GM19467 (cell line): ENCODE data around the gene ELMOD1.

Experiments used
- ATAC-seq: cut with Tn5 transposase; IDR thresholded peaks from one replicate; pipeline ENCODE4 v1.9.1; 2021; ENCODE audit warnings: mild to moderate bottlenecking, moderate library complexity; ENCODE audit not compliant: unreplicated experiment

Gene ELMOD1

GRCh38 chr11:107631931-107632330, 41.0 kb downstream of the ELMOD1 start:
- no peak for ATAC-seq

- no peak for ATAC-seq
Observed at GRCh38 chr11:107646783-107647182, 55.8 kb downstream of the ELMOD1 start.

- no peak for ATAC-seq
Observed at GRCh38 chr11:107648242-107648641, 57.3 kb downstream of the ELMOD1 start.

- no peak for ATAC-seq
Observed at GRCh38 chr11:107651672-107652071, 60.7 kb downstream of the ELMOD1 start.

- no peak for ATAC-seq
Observed at GRCh38 chr11:107653076-107653475, 62.1 kb downstream of the ELMOD1 start.

GRCh38 chr11:107655602-107656001, 64.7 kb downstream of the ELMOD1 start:
- no peak for ATAC-seq

- no peak for ATAC-seq
Observed at GRCh38 chr11:107659310-107659709, 68.4 kb downstream of the ELMOD1 start.

- no peak for ATAC-seq
Observed at GRCh38 chr11:107660066-107660465, 69.1 kb downstream of the ELMOD1 start.

- ATAC-seq, result no peak
Observed at GRCh38 chr11:107661656-107662055, 70.7 kb downstream of the ELMOD1 start.

- no peak for ATAC-seq
Observed at GRCh38 chr11:107665018-107665417, 74.1 kb downstream of the ELMOD1 start.

GRCh38 chr11:107666911-107667613, 76.1 kb downstream of the ELMOD1 start:
- ATAC-seq, result no peak

- no peak for ATAC-seq
Observed at GRCh38 chr11:107669191-107669740, 78.3 kb downstream of the ELMOD1 start.

- no peak for ATAC-seq
Observed at GRCh38 chr11:107669893-107670601, 79.1 kb downstream of the ELMOD1 start.

- ATAC-seq, result no peak
Observed at GRCh38 chr11:107675902-107676301, 85.0 kb downstream of the ELMOD1 start.

GRCh38 chr11:107676336-107677057, 85.5 kb downstream of the ELMOD1 start:
- no peak for ATAC-seq

GRCh38 chr11:107677924-107678631, 87.1 kb downstream of the ELMOD1 start:
- ATAC-seq, result no peak

- ATAC-seq, result no peak
Observed at GRCh38 chr11:107678632-107678971, 87.7 kb downstream of the ELMOD1 start.

GRCh38 chr11:107679255-107680024, 88.5 kb downstream of the ELMOD1 start:
- ATAC-seq, result no peak

GRCh38 chr11:107682171-107682570, 91.2 kb downstream of the ELMOD1 start:
- ATAC-seq, result no peak

- no peak for ATAC-seq
Observed at GRCh38 chr11:107682572-107682971, 91.6 kb downstream of the ELMOD1 start.
